GM06990 (cell line): ENCODE data around the gene JMJD6.

Source experiments
- DNase-seq: peaks from one replicate; pipeline ENCODE4 v3.0.0-alpha.2; 2011; ENCODE audit not compliant: insufficient read length; ENCODE audit errors: extremely low read depth
- H3K27me3 ChIP-seq: replicated peaks from 2 replicates; pipeline ENCODE4 v1.6.0; 2011; ENCODE audit warnings: low read length; ENCODE audit not compliant: control insufficient read depth, insufficient read depth
- H3K36me3 ChIP-seq: 2 replicates; pipeline ENCODE4 v1.5.1; 2011; ENCODE audit warnings: low read length; ENCODE audit not compliant: control insufficient read depth, insufficient read depth
- H3K4me3 ChIP-seq: replicated peaks from 2 replicates; pipeline ENCODE4 v1.5.1; 2011; ENCODE audit warnings: low read depth, mild to moderate bottlenecking, control low read depth, low read length
- TF ChIP-seq, protein P1 (sequence below): IDR thresholded peaks from 2 replicates; pipeline ENCODE4 v1.5.1; 2011; ENCODE audit warnings: low read length, control low read depth, mild to moderate bottlenecking, inconsistent platforms; ENCODE audit not compliant: insufficient read depth, poor library complexity, severe bottlenecking

JMJD6 gene

GRCh38 chr17:76686538-76687297 is 39.7 kb downstream of the JMJD6 start:
- DNase-seq = no peak
- H3K27me3 ChIP-seq = no peaks in the 10 kb centered on the region; the same call in none of the 2 replicates
- H3K36me3 ChIP-seq = no peaks in the 10 kb centered on the region
- no peak overlapping the region for H3K4me3 ChIP-seq
- TF ChIP-seq, protein P1, sequence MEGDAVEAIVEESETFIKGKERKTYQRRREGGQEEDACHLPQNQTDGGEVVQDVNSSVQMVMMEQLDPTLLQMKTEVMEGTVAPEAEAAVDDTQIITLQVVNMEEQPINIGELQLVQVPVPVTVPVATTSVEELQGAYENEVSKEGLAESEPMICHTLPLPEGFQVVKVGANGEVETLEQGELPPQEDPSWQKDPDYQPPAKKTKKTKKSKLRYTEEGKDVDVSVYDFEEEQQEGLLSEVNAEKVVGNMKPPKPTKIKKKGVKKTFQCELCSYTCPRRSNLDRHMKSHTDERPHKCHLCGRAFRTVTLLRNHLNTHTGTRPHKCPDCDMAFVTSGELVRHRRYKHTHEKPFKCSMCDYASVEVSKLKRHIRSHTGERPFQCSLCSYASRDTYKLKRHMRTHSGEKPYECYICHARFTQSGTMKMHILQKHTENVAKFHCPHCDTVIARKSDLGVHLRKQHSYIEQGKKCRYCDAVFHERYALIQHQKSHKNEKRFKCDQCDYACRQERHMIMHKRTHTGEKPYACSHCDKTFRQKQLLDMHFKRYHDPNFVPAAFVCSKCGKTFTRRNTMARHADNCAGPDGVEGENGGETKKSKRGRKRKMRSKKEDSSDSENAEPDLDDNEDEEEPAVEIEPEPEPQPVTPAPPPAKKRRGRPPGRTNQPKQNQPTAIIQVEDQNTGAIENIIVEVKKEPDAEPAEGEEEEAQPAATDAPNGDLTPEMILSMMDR = no peak

DNA sequence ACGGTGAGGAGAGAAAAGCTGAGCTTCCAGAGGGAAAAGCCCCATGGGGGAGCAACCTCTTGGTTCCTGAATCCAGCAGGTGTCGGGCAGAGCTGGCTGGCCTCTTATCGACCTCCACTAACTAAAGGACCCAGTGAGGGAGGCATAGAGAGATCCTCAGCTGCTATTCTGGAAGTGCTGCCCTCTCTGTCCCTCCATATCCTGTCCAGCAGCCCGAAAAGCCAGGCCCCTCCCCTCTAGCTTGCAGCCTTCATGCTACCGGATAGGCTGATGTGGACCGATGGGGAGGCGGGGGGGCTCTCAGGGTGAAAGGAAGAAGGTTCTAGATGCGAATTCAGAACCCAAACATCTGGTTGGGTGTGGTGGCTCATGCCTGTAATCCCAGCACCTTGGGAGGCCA is 40.6 kb downstream of the JMJD6 start:
- Histone ChIP-seq H3K4me3 (no peak overlapping the region), H3K36me3 (no peaks in the 10 kb centered on the region), H3K27me3 (no peaks in the 10 kb centered on the region; the same call in none of the 2 replicates)
- TF ChIP-seq, protein P1 = no peak
- DNase-seq = no peak

GRCh38 chr17:76685366-76685765 is 41.0 kb downstream of the JMJD6 start:
- TF ChIP-seq, protein P1 = no peak
- Histone ChIP-seq H3K27me3 (no peaks in the 10 kb centered on the region; the same call in none of the 2 replicates), H3K4me3 (no peak overlapping the region), H3K36me3 (no peaks in the 10 kb centered on the region)
- no peak for DNase-seq

DNA sequence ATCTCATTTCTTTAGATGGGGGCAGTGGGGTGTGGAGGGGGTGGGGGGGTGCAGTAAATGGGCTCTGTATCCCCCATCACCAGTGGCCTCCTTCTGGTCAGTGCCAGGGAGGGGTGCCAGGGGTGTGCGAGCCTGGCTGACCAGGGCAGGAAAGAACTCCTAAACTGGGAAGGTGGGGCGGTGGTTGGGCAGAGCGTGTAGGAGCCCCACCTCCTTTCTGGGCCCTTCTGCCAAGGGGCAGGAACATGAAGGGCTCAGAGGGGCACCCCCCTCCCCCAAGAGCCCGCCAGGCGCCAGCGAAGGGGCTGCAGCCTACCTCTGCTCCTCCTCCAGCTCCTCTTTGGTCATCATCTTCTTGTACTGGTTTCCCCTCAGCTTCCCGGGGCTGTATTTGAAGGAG is 41.6 kb downstream of the JMJD6 start:
- H3K4me3 ChIP-seq = no peak overlapping the region
- no peaks in the 10 kb centered on the region; the same call in none of the 2 replicates for H3K27me3 ChIP-seq
- DNase-seq = no peak
- TF ChIP-seq, protein P1 = no peak
- no peaks in the 10 kb centered on the region for H3K36me3 ChIP-seq

GRCh38 chr17:76683921-76684745 is 42.3 kb downstream of the JMJD6 start:
- no peaks in the 10 kb centered on the region; the same call in none of the 2 replicates for H3K27me3 ChIP-seq
- TF ChIP-seq, protein P1 = no peak
- H3K4me3 ChIP-seq = no peak overlapping the region
- DNase-seq = no peak
- no peaks in the 10 kb centered on the region for H3K36me3 ChIP-seq
